IMR-90 (cell line): ENCODE data around the gene MLST8.

Source experiments
- CEBPB ChIP-seq: IDR thresholded peaks from 2 replicates; pipeline ENCODE4 v1.6.1; 2012; ENCODE audit warnings: low read depth, low read length, improper control_type of control experiment
- FOS ChIP-seq: fragments of 150-350 bp; IDR thresholded peaks from 2 replicates; pipeline ENCODE4 v1.6.1; 2016; ENCODE audit warnings: low read depth, low read length
- MAFK ChIP-seq: IDR thresholded peaks from 2 replicates; pipeline ENCODE4 v1.6.1; 2012; ENCODE audit warnings: low read depth, low read length, improper control_type of control experiment
- MAZ ChIP-seq: IDR thresholded peaks from 2 replicates; pipeline ENCODE4 v1.6.1; 2012; ENCODE audit warnings: low read depth, mild to moderate bottlenecking, low read length, improper control_type of control experiment, moderate library complexity, borderline replicate concordance
- MXI1 ChIP-seq: IDR thresholded peaks from 2 replicates; pipeline ENCODE4 v1.6.1; 2012; ENCODE audit warnings: low read depth, mild to moderate bottlenecking, low read length, moderate library complexity, borderline replicate concordance
- POLR2A ChIP-seq: IDR thresholded peaks from 2 replicates; pipeline ENCODE4 v1.6.1; 2012; ENCODE audit warnings: mild to moderate bottlenecking, low read depth, low read length
- RFX5 ChIP-seq: IDR thresholded peaks from 2 replicates; pipeline ENCODE4 v1.8.0; 2012; ENCODE audit warnings: low read depth, mild to moderate bottlenecking, low read length, moderate library complexity
- TF ChIP-seq, protein P1 (sequence below): conservative IDR thresholded peaks from 2 replicates; pipeline ENCODE4 v1.5.1; 2012; ENCODE audit warnings: mild to moderate bottlenecking, low read depth, low read length, improper control_type of control experiment
- TF ChIP-seq, protein P2 (sequence below): fragments of 150-350 bp; IDR thresholded peaks from 2 replicates; pipeline ENCODE4 v1.6.1; 2016; ENCODE audit warnings: low read depth, mild to moderate bottlenecking, low read length, moderate library complexity, borderline replicate concordance

DNA sequence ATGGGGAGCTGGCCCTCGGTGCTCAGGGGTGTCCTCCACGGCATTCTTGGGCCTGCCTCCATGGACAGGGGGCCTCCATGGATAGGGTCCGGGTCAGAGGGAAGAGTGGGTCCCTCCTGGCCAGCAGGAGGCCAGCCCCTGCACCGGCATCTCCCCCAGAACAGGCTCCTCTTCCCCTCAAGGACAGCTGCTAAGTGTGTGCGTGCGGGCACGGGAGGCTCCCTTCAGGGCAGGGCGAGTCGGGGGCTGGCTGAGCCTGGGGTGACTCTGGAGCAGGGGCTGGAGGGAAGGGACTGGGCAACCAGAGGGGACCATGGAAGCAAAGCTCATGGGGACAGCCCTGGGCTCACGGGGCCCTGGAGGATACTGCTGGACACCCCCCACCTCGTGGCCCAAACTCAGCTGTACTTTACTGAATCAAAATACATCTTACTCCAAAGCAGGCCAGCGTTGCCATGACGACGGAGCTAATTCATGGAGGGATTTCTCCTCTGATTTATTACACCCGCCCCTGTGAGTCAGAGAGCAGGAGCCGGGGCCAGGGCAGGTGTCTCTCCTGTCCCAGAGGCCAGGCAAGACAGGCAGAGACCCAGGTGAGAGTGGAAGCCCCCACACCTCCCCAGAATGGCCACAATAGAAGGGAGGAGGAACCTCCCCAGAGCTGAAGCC lies 11.0 kb upstream of the MLST8 start:
- TF ChIP-seq, protein P1, sequence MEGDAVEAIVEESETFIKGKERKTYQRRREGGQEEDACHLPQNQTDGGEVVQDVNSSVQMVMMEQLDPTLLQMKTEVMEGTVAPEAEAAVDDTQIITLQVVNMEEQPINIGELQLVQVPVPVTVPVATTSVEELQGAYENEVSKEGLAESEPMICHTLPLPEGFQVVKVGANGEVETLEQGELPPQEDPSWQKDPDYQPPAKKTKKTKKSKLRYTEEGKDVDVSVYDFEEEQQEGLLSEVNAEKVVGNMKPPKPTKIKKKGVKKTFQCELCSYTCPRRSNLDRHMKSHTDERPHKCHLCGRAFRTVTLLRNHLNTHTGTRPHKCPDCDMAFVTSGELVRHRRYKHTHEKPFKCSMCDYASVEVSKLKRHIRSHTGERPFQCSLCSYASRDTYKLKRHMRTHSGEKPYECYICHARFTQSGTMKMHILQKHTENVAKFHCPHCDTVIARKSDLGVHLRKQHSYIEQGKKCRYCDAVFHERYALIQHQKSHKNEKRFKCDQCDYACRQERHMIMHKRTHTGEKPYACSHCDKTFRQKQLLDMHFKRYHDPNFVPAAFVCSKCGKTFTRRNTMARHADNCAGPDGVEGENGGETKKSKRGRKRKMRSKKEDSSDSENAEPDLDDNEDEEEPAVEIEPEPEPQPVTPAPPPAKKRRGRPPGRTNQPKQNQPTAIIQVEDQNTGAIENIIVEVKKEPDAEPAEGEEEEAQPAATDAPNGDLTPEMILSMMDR = no peak
- TF ChIP-seq, protein P2, sequence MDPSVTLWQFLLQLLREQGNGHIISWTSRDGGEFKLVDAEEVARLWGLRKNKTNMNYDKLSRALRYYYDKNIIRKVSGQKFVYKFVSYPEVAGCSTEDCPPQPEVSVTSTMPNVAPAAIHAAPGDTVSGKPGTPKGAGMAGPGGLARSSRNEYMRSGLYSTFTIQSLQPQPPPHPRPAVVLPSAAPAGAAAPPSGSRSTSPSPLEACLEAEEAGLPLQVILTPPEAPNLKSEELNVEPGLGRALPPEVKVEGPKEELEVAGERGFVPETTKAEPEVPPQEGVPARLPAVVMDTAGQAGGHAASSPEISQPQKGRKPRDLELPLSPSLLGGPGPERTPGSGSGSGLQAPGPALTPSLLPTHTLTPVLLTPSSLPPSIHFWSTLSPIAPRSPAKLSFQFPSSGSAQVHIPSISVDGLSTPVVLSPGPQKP = no peak
- TF ChIP-seq MAZ (no peak), MAFK (no peak), RFX5 (no peak), POLR2A (no peak), CEBPB (no peak), FOS (no peak), MXI1 (no peak)
